Transverse colon (tissue), 4 donors: ENCODE measurements around the gene HAP1.

Experiments used
- CTCF ChIP-seq, 5 experiments: fragments of 200-600 bp in 3 of 5; fragments of 450-650 bp in 2 of 5; sonication (generic) in 3 of 5; IDR thresholded peaks; 1 replicate in 2 of 5; 2 replicates in 3 of 5; pipeline ENCODE4 v1.5.1; 2016 to 2017; ENCODE audit warnings: antibody characterized with exemption in 5 of 5, inconsistent platforms in 3 of 5, mild to moderate bottlenecking in 2 of 5, moderate library complexity in 1 of 5
- EP300 ChIP-seq: sonication (generic); formaldehyde crosslinking; IDR thresholded peaks from one replicate; pipeline ENCODE4 v1.6.1; 2017; ENCODE audit warnings: antibody characterized with exemption, low read depth
- POLR2A ChIP-seq: fragments of 450-650 bp; IDR thresholded peaks from one replicate; pipeline ENCODE4 v1.6.1; 2016; ENCODE audit warnings: antibody characterized with exemption, mild to moderate bottlenecking, moderate library complexity
- POLR2AphosphoS5 ChIP-seq, 3 donors: sonication (generic); formaldehyde crosslinking; IDR thresholded peaks; one replicate each; pipeline ENCODE4 v1.6.1; 2016; ENCODE audit warnings: antibody characterized with exemption in 3 of 3

GRCh38 chr17:41739661-41740352, 5.4 kb upstream of the HAP1 start:
- TF ChIP-seq POLR2AphosphoS5 (IDR thresholded peaks at IDR 0.05), result no peak
- TF ChIP-seq CTCF (IDR thresholded peaks at IDR 0.05), result no peak
- no peak for TF ChIP-seq POLR2A
- TF ChIP-seq EP300, result no peak
